ENCODE results near the gene UBE2D2. TPM values are rescaled to one million over a fixed set of nuclear protein-coding genes. Genes with fewer than 3 reads are reported as not detected.
"Not testable (repeated sequence)": the region's sequence is repeated elsewhere in the genome, so short reads cannot be mapped to it uniquely, and the experiment has no call there.

UBE2D2 gene
- total RNA-seq, 1 donor from 2014 or later: 97.0 TPM

GRCh38 chr5:139593716-139594319 lies 32.7 kb downstream of the UBE2D2 start:
- Histone ChIP-seq H3K27me3 (ENCODE audit: low read depth) (no peaks in the 10 kb centered on the region), H3K4me1 (peaks cover 21% of the 10 kb centered on the region), H3K9me3 (no peaks in the 10 kb centered on the region), H3K4me3 (no peak overlapping the region), H3K27ac (no peak overlapping the region), H3K36me3 (no peaks in the 10 kb centered on the region)
- intact Hi-C loops (cut with DNase I): no loop called here
- peak in 1 of 2 donors; percentile 32 for ATAC-seq
- DNase-seq: no peak
- TF ChIP-seq, protein P1, sequence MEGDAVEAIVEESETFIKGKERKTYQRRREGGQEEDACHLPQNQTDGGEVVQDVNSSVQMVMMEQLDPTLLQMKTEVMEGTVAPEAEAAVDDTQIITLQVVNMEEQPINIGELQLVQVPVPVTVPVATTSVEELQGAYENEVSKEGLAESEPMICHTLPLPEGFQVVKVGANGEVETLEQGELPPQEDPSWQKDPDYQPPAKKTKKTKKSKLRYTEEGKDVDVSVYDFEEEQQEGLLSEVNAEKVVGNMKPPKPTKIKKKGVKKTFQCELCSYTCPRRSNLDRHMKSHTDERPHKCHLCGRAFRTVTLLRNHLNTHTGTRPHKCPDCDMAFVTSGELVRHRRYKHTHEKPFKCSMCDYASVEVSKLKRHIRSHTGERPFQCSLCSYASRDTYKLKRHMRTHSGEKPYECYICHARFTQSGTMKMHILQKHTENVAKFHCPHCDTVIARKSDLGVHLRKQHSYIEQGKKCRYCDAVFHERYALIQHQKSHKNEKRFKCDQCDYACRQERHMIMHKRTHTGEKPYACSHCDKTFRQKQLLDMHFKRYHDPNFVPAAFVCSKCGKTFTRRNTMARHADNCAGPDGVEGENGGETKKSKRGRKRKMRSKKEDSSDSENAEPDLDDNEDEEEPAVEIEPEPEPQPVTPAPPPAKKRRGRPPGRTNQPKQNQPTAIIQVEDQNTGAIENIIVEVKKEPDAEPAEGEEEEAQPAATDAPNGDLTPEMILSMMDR (IDR thresholded peaks at IDR 0.05): no peak

GRCh38 chr5:139597134-139597533 lies 36.0 kb downstream of the UBE2D2 start:
- peaks cover 21% of the 10 kb centered on the region for H3K36me3 ChIP-seq
- TF ChIP-seq, protein P1 (IDR thresholded peaks at IDR 0.05): no peak
- H3K4me3 ChIP-seq: no peak overlapping the region
- intact Hi-C loops (cut with DNase I): no loop called here
- H3K27ac ChIP-seq: no peak overlapping the region
- DNase-seq (no peak), ATAC-seq (no peak)
- H3K27me3 ChIP-seq (ENCODE audit: low read depth): no peaks in the 10 kb centered on the region
- peaks cover 11% of the 10 kb centered on the region for H3K4me1 ChIP-seq
- no peaks in the 10 kb centered on the region for H3K9me3 ChIP-seq

DNA sequence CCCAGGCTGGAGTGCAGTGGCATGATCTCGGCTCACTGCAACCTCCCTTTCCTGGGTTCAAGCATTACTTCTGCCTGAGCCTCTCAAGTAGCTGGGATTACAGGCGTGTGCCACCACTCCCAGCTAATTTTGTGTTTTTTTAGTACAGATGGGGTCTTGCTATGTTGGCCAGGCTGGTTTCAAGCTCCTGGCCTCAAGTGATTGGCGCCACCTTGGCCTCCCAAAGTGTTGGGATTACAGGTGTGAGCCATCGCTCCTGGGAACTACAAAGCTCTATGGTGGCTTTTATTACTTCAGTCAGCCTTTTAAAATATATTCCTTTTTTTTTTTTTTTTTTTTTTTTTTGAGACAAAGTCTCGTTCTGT lies 37.4 kb downstream of the UBE2D2 start:
- ATAC-seq; H3K27me3 ChIP-seq (ENCODE audit: low read depth): not testable (repeated sequence)

GRCh38 chr5:139600336-139600949 lies 39.3 kb downstream of the UBE2D2 start:
- intact Hi-C loops (cut with DNase I): no loop called here
- DNase-seq: no peak

More for the DNA sequence above, 37.4 kb downstream of the UBE2D2 start:
- H3K4me1 ChIP-seq; H3K4me3 ChIP-seq; H3K27ac ChIP-seq; H3K9me3 ChIP-seq; DNase-seq; intact Hi-C loops (cut with DNase I): not testable (repeated sequence)
- H3K36me3 ChIP-seq: peaks cover 35% of the 10 kb centered on the region

GRCh38 chr5:139601429-139601828 lies 40.3 kb downstream of the UBE2D2 start:
- Histone ChIP-seq H3K9me3 (no peaks in the 10 kb centered on the region), H3K36me3 (peaks cover 42% of the 10 kb centered on the region), H3K27me3 (ENCODE audit: low read depth) (no peaks in the 10 kb centered on the region), H3K27ac (no peak overlapping the region), H3K4me3 (no peak overlapping the region), H3K4me1 (no peaks in the 10 kb centered on the region)
- no peak for ATAC-seq
- intact Hi-C loops (cut with DNase I): no loop called here
- TF ChIP-seq, protein P1 (IDR thresholded peaks at IDR 0.05): no peak
- DNase-seq: no peak

More at GRCh38 chr5:139600336-139600949, 39.3 kb downstream of the UBE2D2 start:
- H3K4me3 ChIP-seq: no peak overlapping the region
- TF ChIP-seq, protein P1 (IDR thresholded peaks at IDR 0.05): no peak
- no peaks in the 10 kb centered on the region for H3K4me1 ChIP-seq
- H3K36me3 ChIP-seq: peaks cover 35% of the 10 kb centered on the region
- H3K9me3 ChIP-seq: no peaks in the 10 kb centered on the region
- H3K27me3 ChIP-seq (ENCODE audit: low read depth): no peaks in the 10 kb centered on the region
- H3K27ac ChIP-seq: no peak overlapping the region
- no peak for ATAC-seq

DNA sequence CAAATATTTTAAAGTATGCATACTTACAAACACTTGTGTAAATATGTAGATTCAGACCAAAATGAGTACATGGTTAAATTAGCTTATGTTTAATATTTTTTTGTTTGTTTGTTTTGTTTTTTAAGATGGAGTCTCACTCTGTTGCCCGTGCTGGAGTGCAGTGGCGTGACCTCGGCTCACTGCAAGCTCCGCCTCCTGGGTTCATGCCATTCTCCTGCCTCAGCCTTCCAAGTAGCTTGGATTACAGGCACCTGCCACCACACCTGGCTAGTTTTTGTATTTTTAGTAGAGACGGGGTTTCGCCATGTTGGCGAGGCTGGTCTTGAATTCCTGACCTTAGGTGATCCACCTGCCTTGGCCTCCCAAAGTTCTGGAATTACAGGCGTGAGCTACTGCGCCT lies 40.8 kb downstream of the UBE2D2 start:
- ATAC-seq; H3K4me1 ChIP-seq; H3K27me3 ChIP-seq (ENCODE audit: low read depth); intact Hi-C loops (cut with DNase I); DNase-seq; H3K4me3 ChIP-seq; H3K27ac ChIP-seq; H3K9me3 ChIP-seq: not testable (repeated sequence)
- H3K36me3 ChIP-seq: peaks cover 48% of the 10 kb centered on the region

Data from lower lobe of right lung (tissue), 2 donors.